GM18517 (cell line): ENCODE results near the gene NUAK1.

Experiments
- ATAC-seq: cut with Tn5 transposase; IDR thresholded peaks from one replicate; pipeline ENCODE4 v1.9.1; 2021; ENCODE audit warnings: mild to moderate bottlenecking, moderate library complexity; ENCODE audit not compliant: unreplicated experiment

Gene NUAK1

GRCh38 chr12:106013941-106014340 lies 124.8 kb downstream of the NUAK1 start:
- no peak for ATAC-seq
